ENCODE results near the gene EIF3J. TPM values are rescaled to one million over a fixed set of nuclear protein-coding genes. Genes with fewer than 3 reads are reported as not detected.

The EIF3J gene
- total and polyA plus RNA-seq, 10 of the 15 experiments (the other 5 are each of a cell fraction or from before 2014, with no cell fraction given) = 34.7 to 126 (median 64.1) TPM

DNA sequence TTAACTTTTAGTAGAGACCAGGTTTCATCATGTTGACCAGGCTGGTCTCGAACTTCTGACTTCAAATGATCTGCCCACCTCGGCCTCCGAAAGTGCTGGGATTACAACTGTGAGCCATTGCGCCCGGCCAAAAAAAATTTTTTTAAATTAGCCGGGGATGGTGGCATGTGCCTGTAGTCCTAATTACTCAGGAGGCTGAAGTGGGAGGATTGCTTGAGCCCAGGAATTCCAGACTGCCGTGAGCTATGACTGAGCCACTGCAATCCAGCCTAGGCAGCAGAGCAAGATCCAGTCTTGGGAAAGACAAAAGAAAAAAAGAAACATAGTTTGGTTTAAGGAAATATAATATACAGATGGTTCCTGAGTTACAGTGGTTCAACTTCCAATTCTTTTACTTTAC lies 44.9 kb upstream of the EIF3J start (continued):
- TF ChIP-seq, protein P1, sequence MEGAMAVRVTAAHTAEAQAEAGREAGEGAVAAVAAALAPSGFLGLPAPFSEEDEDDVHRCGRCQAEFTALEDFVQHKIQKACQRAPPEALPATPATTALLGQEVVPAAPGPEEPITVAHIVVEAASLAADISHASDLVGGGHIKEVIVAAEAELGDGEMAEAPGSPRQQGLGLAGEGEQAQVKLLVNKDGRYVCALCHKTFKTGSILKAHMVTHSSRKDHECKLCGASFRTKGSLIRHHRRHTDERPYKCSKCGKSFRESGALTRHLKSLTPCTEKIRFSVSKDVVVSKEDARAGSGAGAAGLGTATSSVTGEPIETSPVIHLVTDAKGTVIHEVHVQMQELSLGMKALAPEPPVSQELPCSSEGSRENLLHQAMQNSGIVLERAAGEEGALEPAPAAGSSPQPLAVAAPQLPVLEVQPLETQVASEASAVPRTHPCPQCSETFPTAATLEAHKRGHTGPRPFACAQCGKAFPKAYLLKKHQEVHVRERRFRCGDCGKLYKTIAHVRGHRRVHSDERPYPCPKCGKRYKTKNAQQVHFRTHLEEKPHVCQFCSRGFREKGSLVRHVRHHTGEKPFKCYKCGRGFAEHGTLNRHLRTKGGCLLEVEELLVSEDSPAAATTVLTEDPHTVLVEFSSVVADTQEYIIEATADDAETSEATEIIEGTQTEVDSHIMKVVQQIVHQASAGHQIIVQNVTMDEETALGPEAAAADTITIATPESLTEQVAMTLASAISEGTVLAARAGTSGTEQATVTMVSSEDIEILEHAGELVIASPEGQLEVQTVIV (IDR thresholded peaks at IDR 0.05; ENCODE audit: borderline replicate concordance, partially characterized antibody) = no peak
- TF ChIP-seq MYC (IDR thresholded peaks at IDR 0.05; ENCODE audit: insufficient read depth, insufficient read length, insufficient replicate concordance, low read length, severe bottlenecking) (no peak), RAD51 (IDR thresholded peaks at IDR 0.05) (no peak), GATAD2B (conservative IDR thresholded peaks at IDR 0.05; ENCODE audit: low read depth) (no peak), TBL1XR1 (IDR thresholded peaks at IDR 0.05; ENCODE audit: low read depth, low read length) (no peak), RBBP5 (conservative IDR thresholded peaks at IDR 0.05) (no peak), JUNB (IDR thresholded peaks at IDR 0.05) (no peak), EP300 (IDR thresholded peaks at IDR 0.05; ENCODE audit: borderline replicate concordance in 1 of 2, control insufficient read depth in 1 of 2, low read depth in 2 of 2, low read length in 2 of 2) (no peak), GABPA (IDR thresholded peaks at IDR 0.05; ENCODE audit: low read depth) (no peak), MEF2A (IDR thresholded peaks at IDR 0.05; ENCODE audit: insufficient read depth, low read depth, low read length) (no peak), ZNF384 (IDR thresholded peaks at IDR 0.05; ENCODE audit: borderline replicate concordance, low read depth, low read length) (no peak)

DNA sequence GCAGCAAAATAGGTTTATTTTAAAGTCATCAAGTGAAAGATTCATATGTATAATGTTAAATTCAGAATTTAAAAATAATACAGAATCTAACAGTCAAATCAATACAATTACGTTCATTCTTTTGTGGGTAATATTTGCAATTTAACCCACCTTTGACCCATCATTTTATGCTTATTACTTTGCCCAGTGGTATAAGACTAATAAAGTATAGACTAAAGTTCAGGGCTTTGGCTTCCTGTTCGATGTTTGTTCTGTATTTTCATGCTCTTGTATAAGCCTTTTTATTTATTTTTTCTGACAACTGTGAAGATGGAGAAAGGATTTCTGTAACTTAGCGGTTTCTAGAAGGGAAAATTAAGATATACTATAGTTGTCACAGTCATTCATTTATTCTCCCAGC lies 44.3 kb upstream of the EIF3J start:
- ChIA-PET POLR2A (no interaction called here), SMC1A (ENCODE audit: uncharacterized antibody, unreplicated experiment) (interaction anchor here (0.9 to 1.0 kb wide), 2 partner anchors 9 to 65 kb away, joined by 3 read pairs; no protein-coding TSS in a partner anchor), RAD21 (ENCODE audit: unreplicated experiment) (no interaction called here), CTCF (interaction anchor here (0.8 to 1.6 kb wide), 3 partner anchors 9 to 85 kb away, joined by 3 to 6 read pairs (median 3); no protein-coding TSS in a partner anchor)
- WGBS (ENCODE audit: insufficient coverage, insufficient replicate concordance, low lambda C conversion rate, missing lambda C conversion rate) = 98% methylated on average over 3 of the region's 3 CpGs
- Histone ChIP-seq H3K4me2 (ENCODE audit: control insufficient read depth, insufficient read depth) (no peak overlapping the region), H2AFZ (ENCODE audit: control insufficient read depth, low read depth, low read length) (no peak overlapping the region), H3K4me3 (no peak overlapping the region), H3K9me3 (replicated peaks; ENCODE audit: control insufficient read depth, insufficient read depth, low read length) (no peaks in the 10 kb centered on the region), H3K27ac (ENCODE audit: control insufficient read depth, insufficient read depth) (no peak overlapping the region), H4K20me1 (ENCODE audit: control insufficient read depth, insufficient read depth) (no peaks in the 10 kb centered on the region), H3K4me1 (ENCODE audit: control insufficient read depth, insufficient read depth, low read length) (no peaks in the 10 kb centered on the region), H3K9ac (ENCODE audit: control insufficient read depth, insufficient read depth, low read length) (no peak overlapping the region), H3K79me2 (ENCODE audit: control insufficient read depth, insufficient read depth, low read length) (no peaks in the 10 kb centered on the region), H3K27me3 (replicated peaks in 1 of 2; ENCODE audit: control insufficient read depth in 2 of 2, insufficient read depth in 2 of 2, low read length in 1 of 2) (no peaks in the 10 kb centered on the region), H3K36me3 (ENCODE audit: control insufficient read depth in 2 of 2, insufficient read depth in 2 of 2, low read length in 1 of 2) (peaks cover 1 to 11% of the 10 kb centered on the region in 2 experiments)
- intact Hi-C loops (cut with micrococcal nuclease; ENCODE audit: unreplicated experiment) (no loop called here), in situ Hi-C loops (cut with MboI) (no loop called here)
- ATAC-seq = no peak
- no peak for FAIRE-seq
- TF ChIP-seq POLR2AphosphoS2 (IDR thresholded peaks at IDR 0.05; ENCODE audit: low read depth, low read length) (no peak), ZNF24 (IDR thresholded peaks at IDR 0.05) (no peak), SUPT20H (IDR thresholded peaks at IDR 0.05; ENCODE audit: borderline replicate concordance, control insufficient read depth, low read depth, low read length) (no peak), SMAD1 (IDR thresholded peaks at IDR 0.05; ENCODE audit: low read depth, partially characterized antibody) (no peak), JUNB (IDR thresholded peaks at IDR 0.05) (no peak)
- BruUV-seq (replicated peaks) = no TSS peak
- DNase-seq (ENCODE audit: low read depth, low spot score) = no peak

Data from GM12878 (cell line).